ENCODE results near the gene MEGF6.
"Not testable (repeated sequence)": the region's sequence is repeated elsewhere in the genome, so short reads cannot be mapped to it uniquely, and the experiment has no call there.

The MEGF6 gene

GRCh38 chr1:3629561-3630160 lies 18.4 kb upstream of the MEGF6 start:
- DNase-seq = no peak

- no peak for DNase-seq
These were observed 17.1 kb upstream of the MEGF6 start for GRCh38 chr1:3628445-3628844.

- DNase-seq = no peak
These were observed 16.4 kb upstream of the MEGF6 start for GRCh38 chr1:3627515-3628253.

GRCh38 chr1:3626025-3626424 lies 14.7 kb upstream of the MEGF6 start:
- no peak for DNase-seq

- peak; percentile 65 for DNase-seq
These were observed 14.0 kb upstream of the MEGF6 start for GRCh38 chr1:3625151-3625907.

- DNase-seq = peak; percentile 98
These were observed 13.2 kb upstream of the MEGF6 start, which contains the start of gene TPRG1L for GRCh38 chr1:3624200-3625136. Gene TPRG1L (plus strand): TSS chr1:3625015. CDS start chr1:3625073, 58 bp downstream.

GRCh38 chr1:3623441-3624199 lies 12.3 kb upstream of the MEGF6 start:
- DNase-seq = no peak

- not testable (repeated sequence) for DNase-seq
These were observed 10.8 kb upstream of the MEGF6 start for GRCh38 chr1:3622102-3622501.

- peak; percentile 27 for DNase-seq
These were observed 9.9 kb upstream of the MEGF6 start for GRCh38 chr1:3621151-3621671.

- no peak for DNase-seq
These were observed 9.4 kb upstream of the MEGF6 start for GRCh38 chr1:3620708-3621107.

- peak; percentile 84 for DNase-seq
These were observed 7.8 kb upstream of the MEGF6 start for GRCh38 chr1:3618881-3619671.

- DNase-seq = no peak
These were observed 7.2 kb upstream of the MEGF6 start for GRCh38 chr1:3618531-3618880.

- DNase-seq = no peak
These were observed 6.6 kb upstream of the MEGF6 start for GRCh38 chr1:3617806-3618345.

- no peak for DNase-seq
These were observed 5.6 kb upstream of the MEGF6 start for GRCh38 chr1:3616861-3617260.

- peak; percentile 22 for DNase-seq
These were observed 3.7 kb upstream of the MEGF6 start for GRCh38 chr1:3614755-3615742.

GRCh38 chr1:3612123-3612522 lies 815 bp upstream of the MEGF6 start:
- no peak for DNase-seq

- DNase-seq = peak; percentile 5
These were observed 660 bp downstream of the MEGF6 start for GRCh38 chr1:3610527-3611169.

GRCh38 chr1:3609769-3610526 lies 1.4 kb downstream of the MEGF6 start:
- no peak for DNase-seq

All from OCI-M1 (cell line).